Breast epithelium (tissue), 4 donors: Measurements from ENCODE around the gene DELE1. TPM values are rescaled to one million over a fixed set of nuclear protein-coding genes. Genes with fewer than 3 reads are reported as not detected.

Experiments used
- DNase-seq, 2 donors: peaks; one replicate each; pipeline ENCODE4 v3.0.0-alpha.2; 2019; ENCODE audit warnings: low spot score in 2 of 2
- H3K27ac ChIP-seq, 2 donors: fragments of 200-600 bp; sonication (generic) in 1 of 2; one replicate each; pipeline ENCODE4 v1.5.1; 2016 to 2019; ENCODE audit warnings: mild to moderate bottlenecking in 1 of 2
- H3K27me3 ChIP-seq, 2 donors: fragments of 200-600 bp; sonication (generic) in 1 of 2; one replicate each; pipeline versions ENCODE4 v1.5.1 to v1.6.0; 2017 to 2019; ENCODE audit warnings: control low read depth in 1 of 2, mild to moderate bottlenecking in 1 of 2
- H3K36me3 ChIP-seq: fragments of 200-600 bp; one replicate; pipeline ENCODE4 v1.5.1; 2019
- H3K4me1 ChIP-seq, 2 donors: fragments of 200-600 bp; sonication (generic); one replicate each; pipeline ENCODE4 v1.5.1; 2016 to 2019; ENCODE audit warnings: control low read depth in 1 of 2
- H3K4me3 ChIP-seq, 3 donors: fragments of 200-600 bp; sonication (generic); 1 replicate in 2 of 3; 2 replicates in 1 of 3; pipeline ENCODE4 v1.5.1; 2016 to 2019; ENCODE audit warnings: mild to moderate bottlenecking in 3 of 3, moderate library complexity in 2 of 3
- H3K9me3 ChIP-seq, 2 donors: fragments of 200-600 bp; sonication (generic) in 1 of 2; one replicate each; pipeline ENCODE4 v1.5.1; 2016 to 2019; ENCODE audit warnings: control low read depth in 1 of 2
- CTCF ChIP-seq, 3 donors: fragments of 450-650 bp; IDR thresholded peaks; one replicate each; pipeline ENCODE4 v1.5.1; 2016 to 2017; ENCODE audit warnings: antibody characterized with exemption in 3 of 3, mild to moderate bottlenecking in 3 of 3, moderate library complexity in 3 of 3
- POLR2A ChIP-seq: fragments of 450-650 bp; IDR thresholded peaks from one replicate; pipeline ENCODE4 v1.6.1; 2016; ENCODE audit warnings: antibody characterized with exemption, mild to moderate bottlenecking, moderate library complexity
- POLR2AphosphoS5 ChIP-seq, 3 donors: sonication (generic); formaldehyde crosslinking; IDR thresholded peaks; one replicate each; pipeline ENCODE4 v1.6.1; 2017; ENCODE audit warnings: antibody characterized with exemption in 3 of 3
- intact Hi-C: fragments of 100-400 bp; cut with DNase I; formaldehyde crosslinking; loops from one replicate; pipeline ENCODE4 v1.15.1; 2023; ENCODE audit warnings: low total_unique reads
- total RNA-seq, 3 donors: library from RNA; depleted of rRNA; stranded (reverse); fragments of >200 nt; gene quantifications; one replicate each; pipeline ENCODE4 v1.1.0, GENCODE V29; 2016

The DELE1 gene
- total RNA-seq, 3 donors from 2014 or later: 74.6 to 95.1 (median 76.7) TPM

GRCh38 chr5:141935538-141935937 lies 11.9 kb downstream of the DELE1 start:
- Histone ChIP-seq H3K9me3 (no peaks in the 10 kb centered on the region), H3K36me3 (peaks cover 6% of the 10 kb centered on the region), H3K27me3 (no peaks in the 10 kb centered on the region), H3K4me1 (no peaks in the 10 kb centered on the region), H3K4me3 (no peak overlapping the region), H3K27ac (no peak overlapping the region)
- TF ChIP-seq CTCF (IDR thresholded peaks at IDR 0.05) (no peak), POLR2A (no peak), POLR2AphosphoS5 (IDR thresholded peaks at IDR 0.05) (no peak)
- DNase-seq: no peak
- intact Hi-C loops: no loop called here

- H3K4me1 ChIP-seq: no peaks in the 10 kb centered on the region
- H3K27me3 ChIP-seq: no peaks in the 10 kb centered on the region
- peak overlapping the region; percentile 56 to 74 for H3K27ac ChIP-seq
- H3K36me3 ChIP-seq: peaks cover 6% of the 10 kb centered on the region
- no peak overlapping the region for H3K4me3 ChIP-seq
- H3K9me3 ChIP-seq: no peaks in the 10 kb centered on the region
- no peak for TF ChIP-seq POLR2AphosphoS5 (IDR thresholded peaks at IDR 0.05)
- TF ChIP-seq CTCF (IDR thresholded peaks at IDR 0.05): no peak
- no peak for TF ChIP-seq POLR2A
- intact Hi-C loops: no loop called here
- DNase-seq: no peak
Measured at GRCh38 chr5:141940695-141941271, 17.1 kb downstream of the DELE1 start.

GRCh38 chr5:141941307-141941706 lies 17.6 kb downstream of the DELE1 start:
- TF ChIP-seq CTCF (IDR thresholded peaks at IDR 0.05) (peak in 1 of 3 donors; percentile 19), POLR2A (no peak)
- Histone ChIP-seq H3K9me3 (no peaks in the 10 kb centered on the region), H3K4me3 (no peak overlapping the region), H3K4me1 (no peaks in the 10 kb centered on the region), H3K27ac (peak overlapping the region; percentile 56 to 74), H3K27me3 (no peaks in the 10 kb centered on the region), H3K36me3 (peaks cover 6% of the 10 kb centered on the region)
- intact Hi-C loops: no loop called here
- peak in 1 of 2 donors; percentile 30 for DNase-seq

- TF ChIP-seq CTCF (IDR thresholded peaks at IDR 0.05) (no peak), POLR2A (no peak), POLR2AphosphoS5 (IDR thresholded peaks at IDR 0.05) (no peak)
- Histone ChIP-seq H3K9me3 (no peaks in the 10 kb centered on the region), H3K4me1 (no peaks in the 10 kb centered on the region), H3K27me3 (no peaks in the 10 kb centered on the region), H3K27ac (peak overlapping the region; percentile 56 to 74), H3K36me3 (peaks cover 6% of the 10 kb centered on the region), H3K4me3 (no peak overlapping the region)
- intact Hi-C loops: no loop called here
- no peak for DNase-seq
Measured at GRCh38 chr5:141941779-141942178, 18.1 kb downstream of the DELE1 start.

GRCh38 chr5:141942185-141942857 lies 18.6 kb downstream of the DELE1 start:
- H3K36me3 ChIP-seq: peaks cover 6% of the 10 kb centered on the region
- H3K4me3 ChIP-seq: no peak overlapping the region
- DNase-seq: no peak
- peak overlapping the region in 1 of 2 donors; percentile 74 for H3K27ac ChIP-seq
- intact Hi-C loops: no loop called here
- no peaks in the 10 kb centered on the region for H3K9me3 ChIP-seq
- TF ChIP-seq CTCF (IDR thresholded peaks at IDR 0.05) (no peak), POLR2AphosphoS5 (IDR thresholded peaks at IDR 0.05) (no peak), POLR2A (no peak)
- H3K27me3 ChIP-seq: no peaks in the 10 kb centered on the region
- no peaks in the 10 kb centered on the region for H3K4me1 ChIP-seq
